CD14-positive monocyte (primary cell): ENCODE results near the gene DYSF. TPM values are rescaled to one million over a fixed set of nuclear protein-coding genes. Genes with fewer than 3 reads are reported as not detected.

Experiments
- DNase-seq, 3 donors: peaks; one replicate each; pipeline ENCODE4 v3.0.0-alpha.2; 2011 to 2022
- H2AFZ ChIP-seq: 2 replicates; pipeline ENCODE4 v1.6.0; 2012; ENCODE audit warnings: mild to moderate bottlenecking, low read depth, low read length, inconsistent platforms; ENCODE audit not compliant: insufficient read depth, poor library complexity, severe bottlenecking
- H3K27ac ChIP-seq, 2 donors: 1 replicate in 1 of 2; 2 replicates in 1 of 2; pipeline ENCODE4 v1.5.1; 2012 to 2013; ENCODE audit warnings: low read length in 2 of 2, control low read depth in 1 of 2, inconsistent platforms in 1 of 2, low read depth in 1 of 2, mild to moderate bottlenecking in 1 of 2
- H3K27me3 ChIP-seq, 2 donors: one replicate each; pipeline versions ENCODE4 v1.6.0 to v1.6.1; 2011 to 2013; ENCODE audit warnings: low read length in 2 of 2; ENCODE audit not compliant: control insufficient read depth in 2 of 2, insufficient read depth in 2 of 2
- H3K36me3 ChIP-seq, 2 donors: replicated peaks in 1 of 2; 1 replicate in 1 of 2; 2 replicates in 1 of 2; pipeline versions ENCODE4 v1.5.1 to v1.6.1; 2012 to 2013; ENCODE audit warnings: low read length in 2 of 2, control low read depth in 1 of 2, inconsistent platforms in 1 of 2, mild to moderate bottlenecking in 1 of 2; ENCODE audit not compliant: insufficient read depth in 2 of 2, control insufficient read depth in 1 of 2
- H3K4me1 ChIP-seq, 2 donors: 1 replicate in 1 of 2; 2 replicates in 1 of 2; pipeline versions ENCODE4 v1.5.1 to v1.6.1; 2012 to 2013; ENCODE audit warnings: low read length in 2 of 2, control low read depth in 1 of 2, inconsistent platforms in 1 of 2, mild to moderate bottlenecking in 1 of 2, moderate library complexity in 1 of 2; ENCODE audit not compliant: insufficient read depth in 2 of 2, control insufficient read depth in 1 of 2
- H3K4me2 ChIP-seq: replicated peaks from 2 replicates; pipeline ENCODE3; 2012; ENCODE audit warnings: low read length, moderate library complexity, mild to moderate bottlenecking; ENCODE audit not compliant: poor library complexity, severe bottlenecking; ENCODE audit errors: extremely low read depth
- H3K4me3 ChIP-seq, 3 experiments: fragments of 200-600 bp in 1 of 3; sonication (generic) in 1 of 3; replicated peaks in 1 of 3; 1 replicate in 2 of 3; 2 replicates in 1 of 3; pipeline ENCODE4 v1.5.1; 2011 to 2013; ENCODE audit warnings: low read length in 3 of 3, mild to moderate bottlenecking in 3 of 3, control low read depth in 2 of 3, low read depth in 2 of 3, inconsistent platforms in 1 of 3, moderate library complexity in 1 of 3
- H3K79me2 ChIP-seq: 2 replicates; pipeline ENCODE4 v1.6.0; 2012; ENCODE audit warnings: mild to moderate bottlenecking, control low read depth, inconsistent platforms, low read length, moderate library complexity; ENCODE audit not compliant: insufficient read depth
- H3K9ac ChIP-seq: 2 replicates; pipeline ENCODE4 v1.6.0; 2017; ENCODE audit warnings: low read length, mild to moderate bottlenecking; ENCODE audit not compliant: insufficient read depth, poor library complexity, severe bottlenecking
- H3K9me3 ChIP-seq, 2 donors: replicated peaks in 1 of 2; 1 replicate in 1 of 2; 2 replicates in 1 of 2; pipeline versions ENCODE4 v1.5.1 to v1.6.1; 2012 to 2013; ENCODE audit warnings: low read length in 2 of 2, control low read depth in 1 of 2; ENCODE audit not compliant: control insufficient read depth in 1 of 2, insufficient read depth in 1 of 2
- H4K20me1 ChIP-seq: 2 replicates; pipeline ENCODE4 v1.6.0; 2012; ENCODE audit warnings: mild to moderate bottlenecking, low read length, control low read depth, moderate library complexity; ENCODE audit not compliant: insufficient read depth
- H3K27ac Mint-ChIP-seq, 7 donors: one replicate each; pipeline ENCODE4 v1.8.0; 2020; ENCODE audit warnings: mild to moderate bottlenecking in 7 of 7, mixed read lengths in 7 of 7, moderate library complexity in 6 of 7, inconsistent platforms in 2 of 7
- H3K27me3 Mint-ChIP-seq, 3 donors: one replicate each; pipeline ENCODE4 v1.8.0; 2021 to 2022; ENCODE audit warnings: low read depth in 3 of 3, mild to moderate bottlenecking in 3 of 3, mixed read lengths in 3 of 3, moderate library complexity in 3 of 3, inconsistent platforms in 1 of 3
- H3K36me3 Mint-ChIP-seq, 2 donors: one replicate each; pipeline ENCODE4 v1.8.0; 2020; ENCODE audit warnings: mixed read lengths in 2 of 2, inconsistent platforms in 1 of 2, mild to moderate bottlenecking in 1 of 2
- H3K4me1 Mint-ChIP-seq: one replicate; pipeline ENCODE4 v1.8.0; 2020; ENCODE audit warnings: mild to moderate bottlenecking, mixed read lengths
- H3K4me3 Mint-ChIP-seq, 2 donors: one replicate each; pipeline ENCODE4 v1.8.0; 2020; ENCODE audit warnings: mild to moderate bottlenecking in 2 of 2, mixed read lengths in 2 of 2, moderate library complexity in 1 of 2
- H3K9me3 Mint-ChIP-seq, 7 donors: one replicate each; pipeline ENCODE4 v1.8.0; 2020 to 2022; ENCODE audit warnings: mixed read lengths in 7 of 7, mild to moderate bottlenecking in 6 of 7, moderate library complexity in 6 of 7, inconsistent platforms in 2 of 7
- whole genome bisulfite sequencing: methylation state at CpG from one replicate; pipeline ENCODE4 v1.1.5; 2013; ENCODE audit warnings: missing lambda C conversion rate; ENCODE audit not compliant: insufficient coverage; 5-methylcytosine and 5-hydroxymethylcytosine counted together
- intact Hi-C, 2 donors: fragments of 100-400 bp; cut with micrococcal nuclease; formaldehyde crosslinking; loops; one replicate each; pipeline versions ENCODE4 v1.15.0 to v1.15.1; 2023
- polyA plus RNA-seq, 3 donors: library from polyadenylated mRNA; depleted of rRNA in 1 of 3; unstranded in 2 of 3; stranded (reverse) in 1 of 3; fragments of 300-500 nt in 2 of 3; fragments of >200 nt in 1 of 3; fragmentation: Illumina TruSeq in 2 of 3; gene quantifications; 1 replicate in 2 of 3; 2 replicates in 1 of 3; pipeline ENCODE4 v1.2.3, GENCODE V29; 2012 to 2021
- TF ChIP-seq, protein P1 (sequence below): fragments of 200-600 bp; IDR thresholded peaks from one replicate; pipeline ENCODE4 v1.8.0; 2022; ENCODE audit warnings: antibody characterized with exemption, mild to moderate bottlenecking

Gene DYSF
- polyA plus RNA-seq, 3 donors = 16.1 to 72.5 (median 31.2) TPM

GRCh38 chr2:71618327-71619113 lies 165.2 kb downstream of the DYSF start:
- Histone ChIP-seq H3K9ac (no peak overlapping the region), H3K4me3 (no peak overlapping the region), H2AFZ (no peak overlapping the region), H3K36me3 (peaks cover 27 to 80% of the 10 kb centered on the region in 2 donors), H3K27me3 (no peaks in the 10 kb centered on the region), H3K4me1 (no peaks in the 10 kb centered on the region), H3K79me2 (no peaks in the 10 kb centered on the region), H3K27ac (no peak overlapping the region), H3K4me2 (no peak overlapping the region), H3K9me3 (no peaks in the 10 kb centered on the region), H4K20me1 (peaks cover 72% of the 10 kb centered on the region)
- H3K9me3 Mint-ChIP-seq = peaks cover 0 to 3% (median 0%) of the 10 kb centered on the region in 7 donors
- no peak for DNase-seq
- no peak overlapping the region for H3K4me3 Mint-ChIP-seq
- no peaks in the 10 kb centered on the region for H3K4me1 Mint-ChIP-seq
- TF ChIP-seq, protein P1, sequence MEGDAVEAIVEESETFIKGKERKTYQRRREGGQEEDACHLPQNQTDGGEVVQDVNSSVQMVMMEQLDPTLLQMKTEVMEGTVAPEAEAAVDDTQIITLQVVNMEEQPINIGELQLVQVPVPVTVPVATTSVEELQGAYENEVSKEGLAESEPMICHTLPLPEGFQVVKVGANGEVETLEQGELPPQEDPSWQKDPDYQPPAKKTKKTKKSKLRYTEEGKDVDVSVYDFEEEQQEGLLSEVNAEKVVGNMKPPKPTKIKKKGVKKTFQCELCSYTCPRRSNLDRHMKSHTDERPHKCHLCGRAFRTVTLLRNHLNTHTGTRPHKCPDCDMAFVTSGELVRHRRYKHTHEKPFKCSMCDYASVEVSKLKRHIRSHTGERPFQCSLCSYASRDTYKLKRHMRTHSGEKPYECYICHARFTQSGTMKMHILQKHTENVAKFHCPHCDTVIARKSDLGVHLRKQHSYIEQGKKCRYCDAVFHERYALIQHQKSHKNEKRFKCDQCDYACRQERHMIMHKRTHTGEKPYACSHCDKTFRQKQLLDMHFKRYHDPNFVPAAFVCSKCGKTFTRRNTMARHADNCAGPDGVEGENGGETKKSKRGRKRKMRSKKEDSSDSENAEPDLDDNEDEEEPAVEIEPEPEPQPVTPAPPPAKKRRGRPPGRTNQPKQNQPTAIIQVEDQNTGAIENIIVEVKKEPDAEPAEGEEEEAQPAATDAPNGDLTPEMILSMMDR = no peak
- H3K27me3 Mint-ChIP-seq = peaks cover 1 to 3% (median 2%) of the 10 kb centered on the region in 3 donors
- intact Hi-C loops = no loop called here
- no peak overlapping the region for H3K27ac Mint-ChIP-seq
- peaks cover 52 to 55% of the 10 kb centered on the region in 2 donors for H3K36me3 Mint-ChIP-seq
- WGBS = 91% methylated on average over 8 of the region's 12 CpGs

DNA sequence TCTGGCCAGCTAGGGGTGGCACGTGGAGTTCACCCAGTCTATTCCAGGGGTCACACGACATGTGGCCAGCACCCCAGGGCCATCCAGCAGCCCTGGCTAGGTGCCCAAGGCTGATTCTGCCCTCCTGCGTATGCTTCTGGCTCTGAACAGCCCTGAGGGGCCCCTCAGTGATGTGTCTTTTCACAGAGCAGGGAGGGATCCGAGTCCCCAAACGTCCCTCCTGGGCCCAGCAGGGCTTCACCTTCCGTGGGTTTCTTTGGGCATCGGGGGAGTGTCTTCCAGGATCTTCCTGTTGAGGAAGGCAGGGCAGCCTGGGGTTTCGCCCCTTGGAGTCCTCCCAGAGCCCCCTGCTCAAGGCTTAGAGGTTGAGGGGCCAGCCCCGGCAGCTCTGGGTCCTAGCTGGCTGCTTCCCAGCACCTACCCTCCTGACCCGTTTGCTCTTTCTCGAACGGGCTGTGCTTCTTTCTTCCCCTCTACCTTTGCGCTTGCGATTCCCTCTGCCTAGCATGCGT lies 165.9 kb downstream of the DYSF start:
- 78% methylated on average over 8 of the region's 15 CpGs for WGBS
- no peak overlapping the region for H3K9ac ChIP-seq
- no peak overlapping the region for H3K4me2 ChIP-seq
- H3K4me1 ChIP-seq = no peaks in the 10 kb centered on the region
- DNase-seq = no peak
- H3K27ac ChIP-seq = no peak overlapping the region
- peaks cover 68% of the 10 kb centered on the region for H4K20me1 ChIP-seq
- peaks cover 1 to 6% (median 2%) of the 10 kb centered on the region in 3 donors for H3K27me3 Mint-ChIP-seq
- H3K36me3 ChIP-seq = peaks cover 19 to 80% of the 10 kb centered on the region in 2 donors
- H3K27ac Mint-ChIP-seq = peak overlapping the region in 2 of 7 donors; percentile 50 to 55
- no peaks in the 10 kb centered on the region for H3K27me3 ChIP-seq
- H3K4me1 Mint-ChIP-seq = no peaks in the 10 kb centered on the region
- no peak overlapping the region for H3K4me3 ChIP-seq
- H3K9me3 Mint-ChIP-seq = peaks cover 0 to 3% (median 0%) of the 10 kb centered on the region in 7 donors
- TF ChIP-seq, protein P1 = no peak
- intact Hi-C loops = no loop called here
- H2AFZ ChIP-seq = no peak overlapping the region
- H3K9me3 ChIP-seq = no peaks in the 10 kb centered on the region
- peaks cover 50 to 51% of the 10 kb centered on the region in 2 donors for H3K36me3 Mint-ChIP-seq
- H3K79me2 ChIP-seq = no peaks in the 10 kb centered on the region
- H3K4me3 Mint-ChIP-seq = no peak overlapping the region
